SK-N-MC (cell line): ENCODE measurements around the gene LTK.

Experiments used
- DNase-seq: peaks from one replicate; pipeline ENCODE4 v3.0.0-alpha.2; 2011; ENCODE audit warnings: low read depth, low spot score
- H3K27ac ChIP-seq: fragments of 200-600 bp; sonication (generic); 2 replicates; pipeline ENCODE4 v1.5.1; 2016; ENCODE audit warnings: mixed run types
- H3K36me3 ChIP-seq: fragments of 200-600 bp; sonication (generic); 2 replicates; pipeline ENCODE4 v1.6.1; 2017; ENCODE audit warnings: antibody characterized with exemption, low read length, mixed read lengths; ENCODE audit not compliant: insufficient read depth
- H3K4me3 ChIP-seq: fragments of 200-600 bp; sonication (generic); 2 replicates; pipeline ENCODE4 v1.5.1; 2016
- H3K9ac ChIP-seq: fragments of 200-600 bp; sonication (generic); 2 replicates; pipeline ENCODE4 v1.8.0; 2017; ENCODE audit warnings: mixed run types, mixed read lengths; ENCODE audit not compliant: insufficient read length
- H3K9me3 ChIP-seq: fragments of 200-600 bp; sonication (generic); 2 replicates; pipeline ENCODE4 v1.6.1; 2017; ENCODE audit warnings: low read depth, mild to moderate bottlenecking, antibody characterized with exemption, low read length, moderate library complexity, mixed read lengths
- EZH2 ChIP-seq: fragments of 200-600 bp; sonication (generic); IDR thresholded peaks from one replicate; pipeline ENCODE4 v1.6.1; 2017; ENCODE audit warnings: antibody characterized with exemption
- FOXP2 ChIP-seq: optimal IDR thresholded peaks from 2 replicates; pipeline ENCODE3; 2011; ENCODE audit warnings: mild to moderate bottlenecking, moderate library complexity; ENCODE audit not compliant: insufficient read depth; ENCODE audit errors: extremely low read length, control extremely low read depth
- POLR2AphosphoS5 ChIP-seq: IDR thresholded peaks from 2 replicates; pipeline ENCODE4 v1.6.1; 2012; ENCODE audit warnings: mild to moderate bottlenecking, low read depth, low read length, borderline replicate concordance

Gene LTK

DNA sequence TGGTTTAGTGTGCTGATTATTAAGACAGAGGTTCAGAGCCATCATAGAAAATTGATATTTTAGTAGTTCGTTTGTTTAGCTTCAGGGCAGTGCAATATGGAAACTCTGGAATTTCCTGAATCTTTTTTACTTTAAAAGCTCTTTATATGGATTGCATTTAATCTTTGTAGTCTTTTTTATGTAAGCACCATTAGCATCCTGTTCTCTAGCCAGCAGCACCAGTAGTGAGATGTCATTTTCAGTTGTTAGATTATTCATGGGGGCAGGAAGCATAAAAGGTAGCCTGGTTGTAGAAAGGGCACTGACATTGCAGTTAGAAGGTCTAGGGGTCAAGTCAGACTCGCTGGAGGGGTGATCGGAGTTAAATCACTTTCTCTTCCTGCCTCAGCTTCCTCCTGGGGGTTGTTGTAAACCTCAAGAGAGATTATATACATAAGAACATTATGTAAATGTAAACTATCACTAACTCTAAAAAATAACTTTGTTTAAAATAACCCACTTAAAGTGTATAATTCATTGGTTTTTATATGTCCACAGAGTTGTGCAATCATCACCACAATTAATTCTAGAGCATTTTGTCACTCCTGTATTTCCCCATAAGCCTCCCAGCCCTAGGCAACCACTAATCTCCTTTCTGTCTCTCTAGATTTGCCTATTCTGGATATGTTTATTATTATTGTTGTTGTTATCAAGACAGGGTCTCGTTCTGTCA lies 51.4 kb downstream of the LTK start:
- no peak for TF ChIP-seq POLR2AphosphoS5
- no peak for TF ChIP-seq EZH2
- no peak for TF ChIP-seq FOXP2
- Histone ChIP-seq H3K9ac (no peak overlapping the region), H3K27ac (peak overlapping the region; percentile 80), H3K4me3 (0 out of 2 replicates have a peak overlapping the region, but pooled peaks have one; percentile 36), H3K9me3 (no peaks in the 10 kb centered on the region), H3K36me3 (peaks cover 50% of the 10 kb centered on the region)
- DNase-seq, result peak; percentile 63
